HAP-1 (cell line): ENCODE data around the gene NOTCH1.

Experiments
- DNase-seq, 2 experiments: peaks; one replicate each; pipeline ENCODE4 v3.0.0-alpha.2; 2016 to 2020; ENCODE audit warnings: low spot score in 2 of 2
- H3K27me3 ChIP-seq: fragments of 250-450 bp; sonication (Bioruptor Pico); 2 replicates; pipeline ENCODE4 v1.5.1; 2020; ENCODE audit warnings: low read depth, mild to moderate bottlenecking, moderate library complexity
- H3K36me3 ChIP-seq: fragments of 250-450 bp; sonication (Bioruptor Pico); replicated peaks from 2 replicates; pipeline ENCODE4 v1.5.1; 2020; ENCODE audit warnings: mild to moderate bottlenecking
- H3K4me1 ChIP-seq: fragments of 250-450 bp; sonication (Bioruptor Pico); 2 replicates; pipeline ENCODE4 v1.5.1; 2020; ENCODE audit warnings: mild to moderate bottlenecking
- H3K4me3 ChIP-seq: fragments of 250-450 bp; sonication (Bioruptor Pico); 2 replicates; pipeline ENCODE4 v1.5.1; 2020; ENCODE audit warnings: mild to moderate bottlenecking, moderate library complexity
- H3K9me3 ChIP-seq: fragments of 250-450 bp; sonication (Bioruptor Pico); 2 replicates; pipeline ENCODE4 v1.5.1; 2020; ENCODE audit warnings: mild to moderate bottlenecking, moderate library complexity
- in situ Hi-C: fragments of 300-500 bp; cut with MboI; formaldehyde crosslinking; loops from 3 replicates; pipeline ENCODE4 v1.14.3; 2020; ENCODE audit warnings: low sequenced_read_pairs, inconsistent platforms, mixed read lengths

The NOTCH1 gene

GRCh38 chr9:136460772-136461325 is 85.0 kb downstream of the NOTCH1 start:
- Histone ChIP-seq H3K27me3 (no peaks in the 10 kb centered on the region), H3K4me1 (no peaks in the 10 kb centered on the region), H3K9me3 (no peaks in the 10 kb centered on the region), H3K36me3 (peaks cover 95% of the 10 kb centered on the region), H3K4me3 (no peak overlapping the region)
- no peak for DNase-seq
- in situ Hi-C loops = no loop called here

DNA sequence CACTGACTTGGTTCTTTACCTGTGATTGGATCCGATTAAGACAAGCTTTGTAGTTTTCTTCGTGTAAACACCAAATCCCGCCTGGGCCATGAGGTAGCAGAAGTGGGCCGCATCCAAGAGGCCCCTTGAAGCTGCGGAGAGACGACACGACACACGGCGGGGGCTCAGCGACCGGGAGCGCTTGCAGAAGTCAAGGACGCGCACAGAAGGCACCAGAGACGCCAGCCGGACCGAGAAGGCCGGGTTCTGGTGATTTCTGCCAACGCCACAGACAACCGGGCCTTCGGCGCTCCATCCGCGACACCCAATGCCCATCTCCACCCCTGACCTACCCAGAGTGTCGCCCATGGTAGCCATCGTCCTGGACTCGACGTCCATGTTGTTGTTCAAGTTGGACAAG is 86.4 kb downstream of the NOTCH1 start:
- no peak for DNase-seq
- Histone ChIP-seq H3K27me3 (no peaks in the 10 kb centered on the region), H3K4me1 (no peaks in the 10 kb centered on the region), H3K4me3 (no peak overlapping the region), H3K9me3 (no peaks in the 10 kb centered on the region), H3K36me3 (peaks cover 95% of the 10 kb centered on the region)
- in situ Hi-C loops = no loop called here

DNA sequence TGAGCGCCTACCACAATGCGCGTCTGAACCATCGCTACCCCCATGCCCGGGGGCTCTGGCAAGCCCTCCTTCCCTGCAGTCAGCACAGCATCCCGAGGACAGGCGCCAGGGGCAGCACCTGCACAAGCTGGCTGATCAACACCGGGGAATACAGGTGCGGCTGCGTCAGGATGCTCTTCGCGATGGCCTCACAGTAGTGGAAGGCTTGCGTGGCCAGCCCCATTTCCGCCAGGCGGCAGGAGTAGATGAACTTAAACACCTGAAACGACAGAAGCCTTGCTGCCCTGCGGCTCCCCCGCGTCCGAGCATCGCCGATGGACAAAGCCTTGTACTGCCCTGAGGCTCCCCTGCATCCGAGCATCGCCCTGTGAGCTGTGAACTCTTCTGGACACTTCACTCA is 88.5 kb downstream of the NOTCH1 start:
- Histone ChIP-seq H3K9me3 (no peaks in the 10 kb centered on the region), H3K36me3 (peaks cover 90% of the 10 kb centered on the region), H3K4me1 (no peaks in the 10 kb centered on the region), H3K27me3 (no peaks in the 10 kb centered on the region), H3K4me3 (no peak overlapping the region)
- DNase-seq = no peak
- in situ Hi-C loops = no loop called here

DNA sequence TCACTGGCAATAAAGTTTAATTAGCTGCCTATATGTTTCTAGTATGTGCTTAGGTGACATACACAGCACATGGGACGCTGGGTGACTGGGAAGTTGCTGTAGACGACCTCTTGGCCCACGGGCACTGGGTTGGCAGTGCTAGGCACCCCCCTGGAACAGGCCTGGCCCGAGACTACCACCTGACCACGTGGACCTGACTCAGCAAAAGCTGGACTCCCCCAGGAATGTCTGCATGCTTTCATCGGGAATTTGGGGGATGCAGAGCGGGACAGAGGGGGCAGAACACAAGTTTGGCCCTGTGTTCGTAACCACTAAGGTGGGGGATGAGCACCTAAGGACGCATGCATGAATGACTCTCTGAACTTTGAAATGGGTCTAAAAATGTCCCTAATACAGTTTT is 89.6 kb downstream of the NOTCH1 start:
- Histone ChIP-seq H3K36me3 (peaks cover 87% of the 10 kb centered on the region), H3K9me3 (no peaks in the 10 kb centered on the region), H3K4me3 (no peak overlapping the region), H3K4me1 (no peaks in the 10 kb centered on the region), H3K27me3 (no peaks in the 10 kb centered on the region)
- no peak for DNase-seq
- in situ Hi-C loops = no loop called here

GRCh38 chr9:136455043-136456002 is 90.5 kb downstream of the NOTCH1 start:
- in situ Hi-C loops = no loop called here
- H3K36me3 ChIP-seq = peaks cover 89% of the 10 kb centered on the region
- no peak for DNase-seq
- H3K4me3 ChIP-seq = no peak overlapping the region
- H3K27me3 ChIP-seq = no peaks in the 10 kb centered on the region
- no peaks in the 10 kb centered on the region for H3K9me3 ChIP-seq
- no peaks in the 10 kb centered on the region for H3K4me1 ChIP-seq

GRCh38 chr9:136454026-136454796 is 91.6 kb downstream of the NOTCH1 start:
- H3K27me3 ChIP-seq = no peaks in the 10 kb centered on the region
- H3K36me3 ChIP-seq = peaks cover 89% of the 10 kb centered on the region
- in situ Hi-C loops = no loop called here
- H3K9me3 ChIP-seq = no peaks in the 10 kb centered on the region
- no peaks in the 10 kb centered on the region for H3K4me1 ChIP-seq
- DNase-seq = no peak
- H3K4me3 ChIP-seq = no peak overlapping the region

GRCh38 chr9:136453326-136453725 is 92.5 kb downstream of the NOTCH1 start:
- H3K36me3 ChIP-seq = peaks cover 85% of the 10 kb centered on the region
- no peaks in the 10 kb centered on the region for H3K9me3 ChIP-seq
- in situ Hi-C loops = no loop called here

GRCh38 chr9:136451221-136451877 is 94.5 kb downstream of the NOTCH1 start:
- peaks cover 79% of the 10 kb centered on the region for H3K36me3 ChIP-seq
- in situ Hi-C loops = no loop called here

More at GRCh38 chr9:136453326-136453725, 92.5 kb downstream of the NOTCH1 start:
- no peak for DNase-seq
- no peaks in the 10 kb centered on the region for H3K27me3 ChIP-seq
- H3K4me1 ChIP-seq = no peaks in the 10 kb centered on the region
- H3K4me3 ChIP-seq = no peak overlapping the region

DNA sequence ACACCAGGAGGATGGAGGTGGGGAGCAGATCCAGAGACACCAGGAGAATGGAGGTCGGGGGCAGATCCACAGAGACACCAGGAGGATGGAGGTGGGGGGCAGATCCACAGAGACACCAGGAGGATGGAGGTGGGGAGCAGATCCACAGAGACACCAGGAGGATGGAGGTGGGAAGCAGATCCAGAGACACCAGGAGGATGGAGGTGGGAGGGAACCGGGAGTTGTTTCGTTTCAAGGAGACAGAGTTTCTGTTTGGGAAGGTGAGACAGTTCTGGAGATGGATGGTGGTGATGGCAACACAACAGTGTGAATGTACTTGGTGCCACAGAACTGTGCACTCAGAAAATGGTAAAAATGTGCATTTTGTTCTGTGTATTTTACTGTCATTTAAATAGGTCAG is 97.2 kb downstream of the NOTCH1 start:
- in situ Hi-C loops = no loop called here
- DNase-seq = no peak
- Histone ChIP-seq H3K4me1 (no peaks in the 10 kb centered on the region), H3K27me3 (no peaks in the 10 kb centered on the region), H3K4me3 (no peak overlapping the region), H3K36me3 (peaks cover 74% of the 10 kb centered on the region), H3K9me3 (no peaks in the 10 kb centered on the region)

More at GRCh38 chr9:136451221-136451877, 94.5 kb downstream of the NOTCH1 start:
- H3K9me3 ChIP-seq = no peaks in the 10 kb centered on the region
- H3K4me3 ChIP-seq = no peak overlapping the region
- no peaks in the 10 kb centered on the region for H3K4me1 ChIP-seq
- no peaks in the 10 kb centered on the region for H3K27me3 ChIP-seq
- no peak for DNase-seq

GRCh38 chr9:136447173-136447778 is 98.6 kb downstream of the NOTCH1 start:
- Histone ChIP-seq H3K9me3 (no peaks in the 10 kb centered on the region), H3K36me3 (peaks cover 78% of the 10 kb centered on the region), H3K4me3 (no peak overlapping the region), H3K27me3 (no peaks in the 10 kb centered on the region), H3K4me1 (no peaks in the 10 kb centered on the region)
- DNase-seq = no peak
- in situ Hi-C loops = no loop called here

DNA sequence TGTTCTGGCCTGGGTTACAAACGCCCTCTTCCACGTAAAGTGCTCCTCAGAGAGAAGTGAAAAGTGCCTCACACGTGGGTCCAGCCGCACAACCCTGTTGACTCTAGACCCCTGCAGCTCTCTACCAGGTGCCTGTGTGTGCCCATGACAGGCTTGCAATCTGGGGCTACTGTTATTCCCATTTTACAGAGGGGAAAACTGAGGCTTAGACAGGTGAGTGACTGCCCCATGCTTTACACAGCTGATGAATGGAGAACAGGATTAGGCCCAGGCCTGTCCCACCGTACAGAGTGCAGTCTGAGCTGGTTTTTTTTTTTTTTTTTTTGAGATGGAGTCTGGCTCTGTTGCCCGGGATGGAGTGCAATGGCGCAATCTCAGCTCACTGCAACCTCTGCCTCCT is 100.0 kb downstream of the NOTCH1 start:
- H3K4me1 ChIP-seq = no peaks in the 10 kb centered on the region
- H3K9me3 ChIP-seq = no peaks in the 10 kb centered on the region
- no peak overlapping the region for H3K4me3 ChIP-seq
- H3K36me3 ChIP-seq = peaks cover 78% of the 10 kb centered on the region
- no peak for DNase-seq
- H3K27me3 ChIP-seq = no peaks in the 10 kb centered on the region
- in situ Hi-C loops = no loop called here
